Activated T-cell treated with anti-CD3 and anti-CD28 coated beads for 48 hours (primary cell): ENCODE data around the gene GYPC.
"Not testable (repeated sequence)": the region's sequence is repeated elsewhere in the genome, so short reads cannot be mapped to it uniquely, and the experiment has no call there.

Experiments used
- DNase-seq: peaks from one replicate; pipeline ENCODE4 v3.0.0-alpha.2; 2020; ENCODE audit warnings: low read depth

The GYPC gene

DNA sequence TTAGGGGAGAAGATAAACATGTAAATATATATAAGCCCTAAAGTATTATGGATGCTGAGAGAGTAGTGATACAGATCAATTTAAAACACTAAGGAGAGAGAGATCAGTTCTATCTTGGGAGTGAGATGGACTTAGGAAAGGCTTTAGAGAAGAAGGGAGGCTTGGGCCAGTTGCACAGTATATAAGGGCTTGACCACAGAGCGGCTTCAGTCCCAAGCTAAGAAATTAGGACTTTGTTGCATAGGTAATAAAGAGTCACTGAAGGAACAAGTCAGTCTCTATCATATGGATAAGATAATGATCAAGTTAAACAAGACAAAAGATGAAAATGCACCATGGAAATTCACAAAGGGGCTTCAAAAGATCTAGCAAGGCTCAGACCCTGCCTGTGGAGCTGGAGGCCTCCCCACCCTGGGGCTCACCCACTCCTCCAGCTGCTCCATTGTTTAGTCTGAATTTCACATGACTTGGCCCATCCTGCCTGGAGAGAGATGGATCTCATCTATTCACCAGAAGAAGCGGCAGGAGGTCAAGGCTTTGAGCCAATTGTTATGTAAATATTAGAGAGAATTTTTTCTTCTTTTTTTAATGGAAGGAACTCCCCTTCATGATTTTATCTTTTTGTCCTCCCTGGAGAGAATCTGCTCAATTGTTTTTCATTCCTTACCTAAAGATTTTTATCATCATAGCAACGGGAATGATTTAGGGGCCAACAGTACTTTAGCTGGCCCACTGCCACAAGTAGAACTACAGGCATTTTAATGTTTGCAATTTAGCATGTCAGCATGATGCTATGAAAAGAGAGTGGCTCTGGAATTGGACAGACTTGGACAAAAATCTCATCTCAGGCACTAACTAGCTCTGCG lies 44.0 kb downstream of the GYPC start:
- no peak for DNase-seq

- no peak for DNase-seq
These were observed 44.7 kb downstream of the GYPC start for GRCh38 chr2:126700677-126701076.

DNA sequence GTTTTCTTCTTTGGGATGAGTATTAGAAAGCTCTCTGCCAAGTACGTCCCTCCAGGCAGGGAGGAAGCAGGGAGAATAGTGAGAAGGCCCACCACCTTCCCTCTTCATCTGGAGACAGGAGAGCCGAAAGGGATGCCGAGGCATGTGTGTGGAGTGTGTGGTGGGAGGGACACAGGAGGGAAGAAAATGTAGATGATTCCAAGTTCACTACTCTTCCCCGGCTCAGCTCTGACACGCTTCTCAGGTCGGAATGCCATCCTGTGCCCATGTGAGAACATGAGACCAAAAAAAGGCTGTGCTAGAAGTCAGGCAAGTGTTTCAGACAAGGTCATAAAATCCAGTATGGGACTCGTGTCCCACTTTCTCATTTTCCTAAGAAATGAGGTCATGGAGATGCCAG lies 47.4 kb downstream of the GYPC start:
- no peak for DNase-seq

DNA sequence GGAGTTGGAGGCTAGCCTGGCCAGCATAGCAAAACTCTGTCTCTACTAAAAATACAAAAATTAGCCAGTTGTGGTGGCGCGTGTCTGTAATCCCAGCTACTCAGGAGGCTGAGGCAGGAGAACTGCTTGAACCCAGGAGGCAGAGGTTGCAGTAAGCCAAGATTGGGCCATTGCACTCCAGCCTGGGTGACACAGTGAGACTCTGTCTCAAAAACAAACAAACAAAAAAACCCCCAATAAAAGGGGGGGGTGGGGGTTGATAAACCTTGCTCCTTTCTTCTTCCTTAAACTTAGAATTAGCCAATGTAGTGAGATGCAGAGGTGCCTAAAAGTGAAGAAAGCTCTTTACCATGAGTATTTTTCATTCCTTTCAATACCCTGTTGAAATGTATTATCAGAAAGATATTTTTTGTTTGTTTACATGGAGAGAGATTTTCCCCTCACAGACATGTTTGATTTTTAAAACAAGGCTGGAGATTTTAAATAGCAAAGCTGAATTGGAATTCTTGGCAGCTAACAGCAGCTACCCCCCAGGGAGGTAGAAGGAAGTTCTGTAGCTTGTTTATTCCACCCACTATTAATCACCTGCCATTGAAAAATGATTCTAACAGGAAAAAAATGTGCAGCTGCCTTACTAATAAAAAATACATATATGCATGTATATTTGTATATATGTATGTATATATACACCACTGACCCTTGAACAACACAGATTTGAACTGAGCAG lies 48.6 kb downstream of the GYPC start:
- no peak for DNase-seq

DNA sequence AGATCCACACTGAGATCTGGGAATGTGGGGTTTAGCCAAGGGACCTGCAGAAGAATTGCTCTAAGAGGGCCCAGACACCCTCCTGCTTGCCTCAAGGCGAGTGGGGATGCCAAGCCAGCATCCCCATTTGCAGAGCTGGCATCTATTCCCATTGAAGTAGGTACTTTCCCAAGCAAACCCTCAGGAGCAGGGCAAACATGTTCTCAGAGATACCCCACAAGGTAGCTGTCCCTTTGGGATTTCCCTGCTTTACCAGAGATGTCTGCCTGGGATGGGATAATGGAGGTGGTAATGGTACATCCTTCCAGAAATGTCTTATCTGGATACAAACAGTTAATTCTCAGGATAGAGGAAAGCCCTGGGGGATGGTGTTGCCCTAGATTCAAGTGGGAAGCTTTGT lies 51.2 kb downstream of the GYPC start:
- no peak for DNase-seq

DNA sequence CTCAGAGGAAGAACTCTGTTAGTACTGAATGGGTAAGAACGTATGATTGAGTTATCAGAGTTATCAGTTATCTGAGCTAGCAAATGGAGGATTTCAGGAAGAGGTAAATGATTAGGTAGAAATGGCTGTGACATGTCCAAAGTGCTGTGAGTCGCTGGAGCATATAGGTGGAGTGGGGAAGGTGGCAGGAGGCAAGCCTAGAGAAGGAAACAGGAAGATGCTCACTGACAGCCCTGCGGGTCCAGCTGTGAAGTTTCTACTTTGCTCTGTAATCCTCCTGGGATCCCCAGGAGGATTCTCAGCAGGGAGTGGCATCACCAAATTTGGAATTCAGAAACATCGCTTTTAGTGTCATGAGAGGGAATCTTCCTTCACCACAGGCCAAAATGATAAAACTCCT lies 52.0 kb downstream of the GYPC start:
- DNase-seq: no peak

- no peak for DNase-seq
These were observed 58.4 kb downstream of the GYPC start for GRCh38 chr2:126714191-126714965.

DNA sequence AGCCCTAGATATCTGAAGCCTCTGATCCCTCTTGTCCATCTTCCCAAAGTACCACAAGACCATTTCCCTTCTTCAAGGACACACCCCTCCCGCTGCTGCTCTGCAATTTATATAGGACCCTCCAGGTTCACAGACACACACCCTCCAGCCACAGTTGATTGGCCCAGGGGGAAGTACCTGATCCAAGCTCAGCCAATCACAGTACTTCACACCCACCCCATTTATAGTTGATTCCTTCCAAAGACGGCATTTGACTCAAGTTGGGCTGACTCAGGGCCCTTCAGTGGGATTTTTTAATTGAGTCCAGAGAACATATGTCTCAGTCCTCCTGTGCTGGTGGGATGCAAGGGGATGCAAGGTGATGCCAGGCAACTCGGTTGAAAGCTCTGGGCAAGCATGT lies 59.2 kb downstream of the GYPC start:
- DNase-seq: no peak

DNA sequence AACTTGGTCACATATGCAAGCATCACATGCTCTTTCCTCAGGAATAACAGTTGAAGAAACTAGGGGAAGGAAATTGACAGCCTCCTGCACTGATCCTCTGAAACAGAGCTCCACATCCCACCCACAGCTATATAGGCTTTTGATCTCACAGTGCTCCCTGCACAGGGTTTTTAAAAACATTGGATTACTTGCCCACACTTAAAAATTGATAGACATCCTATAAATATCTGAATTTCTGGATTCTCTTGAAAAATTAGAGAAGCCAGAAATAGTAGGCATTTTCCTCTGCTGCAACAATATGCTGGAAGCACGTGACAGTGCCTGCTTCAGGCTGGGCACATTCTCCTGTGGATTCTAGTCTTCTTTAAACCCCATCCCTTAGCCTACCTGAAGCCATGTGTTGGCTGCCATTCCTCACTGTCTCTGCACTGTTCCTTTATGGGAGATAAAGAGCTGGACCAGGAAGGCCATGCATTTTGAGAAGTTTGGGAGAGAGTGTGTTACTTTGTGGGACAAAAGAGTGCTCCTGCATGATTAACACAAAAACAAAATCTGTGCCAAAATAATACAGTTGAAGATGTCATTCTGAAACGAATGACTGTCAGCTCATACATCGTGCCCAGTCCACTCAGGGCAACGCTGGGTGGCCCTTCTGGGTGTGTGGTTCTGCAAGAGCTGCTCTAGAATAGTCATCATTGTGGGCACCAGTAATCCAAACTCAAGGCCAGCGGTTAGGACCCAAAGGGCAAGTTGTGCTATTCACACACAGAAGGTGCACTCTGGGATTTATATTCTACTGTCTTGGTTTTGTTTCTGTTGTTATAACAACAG lies 59.8 kb downstream of the GYPC start:
- no peak for DNase-seq

GRCh38 chr2:126717277-126717676 lies 61.3 kb downstream of the GYPC start:
- not testable (repeated sequence) for DNase-seq

DNA sequence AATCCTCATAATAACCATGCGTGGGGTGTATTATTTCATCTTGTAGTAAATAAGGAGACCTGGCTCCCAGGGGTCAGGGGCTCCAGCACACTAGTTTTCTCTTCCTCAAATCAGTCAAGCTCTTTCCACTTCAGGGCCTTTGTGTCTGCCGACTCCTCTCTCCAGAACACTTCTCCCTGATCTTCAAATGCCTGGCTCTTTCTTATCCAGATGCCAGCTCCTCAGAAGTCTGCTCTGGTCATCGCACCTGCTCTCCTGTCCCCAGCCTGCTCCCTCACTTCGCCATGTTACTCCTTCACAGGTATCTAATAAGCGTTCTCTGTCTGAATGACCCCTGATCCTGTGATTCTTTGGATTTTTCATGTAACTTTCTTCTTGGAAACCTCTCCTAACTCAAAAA lies 62.0 kb downstream of the GYPC start:
- no peak for DNase-seq

DNA sequence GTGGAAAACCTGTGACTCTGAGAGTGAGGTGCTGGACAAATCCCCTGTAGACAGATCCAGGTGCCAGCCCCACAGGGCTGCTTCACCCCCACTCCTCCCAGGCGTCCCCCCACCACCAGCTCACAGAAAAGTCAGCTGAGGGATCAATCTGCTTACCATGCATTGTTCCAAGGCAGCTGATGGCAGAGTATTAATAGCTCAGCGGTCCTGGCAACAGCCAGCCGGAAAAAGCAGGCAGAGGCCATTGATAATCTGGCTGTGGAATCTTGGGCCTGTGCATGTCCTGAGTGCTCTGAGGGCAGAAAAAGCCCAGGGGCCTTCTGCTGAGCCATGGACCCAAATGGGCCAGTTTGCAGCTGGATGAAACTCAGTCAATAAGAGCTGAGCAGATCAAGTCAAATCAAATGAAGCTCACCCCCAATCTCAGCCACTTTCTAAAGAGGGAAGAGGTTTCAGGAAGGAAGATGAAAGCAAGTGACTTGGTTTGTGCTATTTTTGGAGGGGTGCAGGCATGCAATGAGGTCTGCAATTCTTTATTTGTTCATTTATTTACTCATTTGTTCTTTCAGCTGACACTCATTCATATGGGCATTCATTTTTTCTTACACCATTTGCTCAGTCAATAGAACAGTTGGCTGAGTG lies 63.4 kb downstream of the GYPC start:
- DNase-seq: no peak

- DNase-seq: no peak
These were observed 63.9 kb downstream of the GYPC start for GRCh38 chr2:126719833-126720351.

- DNase-seq: no peak
These were observed 64.7 kb downstream of the GYPC start for GRCh38 chr2:126720638-126721037.

DNA sequence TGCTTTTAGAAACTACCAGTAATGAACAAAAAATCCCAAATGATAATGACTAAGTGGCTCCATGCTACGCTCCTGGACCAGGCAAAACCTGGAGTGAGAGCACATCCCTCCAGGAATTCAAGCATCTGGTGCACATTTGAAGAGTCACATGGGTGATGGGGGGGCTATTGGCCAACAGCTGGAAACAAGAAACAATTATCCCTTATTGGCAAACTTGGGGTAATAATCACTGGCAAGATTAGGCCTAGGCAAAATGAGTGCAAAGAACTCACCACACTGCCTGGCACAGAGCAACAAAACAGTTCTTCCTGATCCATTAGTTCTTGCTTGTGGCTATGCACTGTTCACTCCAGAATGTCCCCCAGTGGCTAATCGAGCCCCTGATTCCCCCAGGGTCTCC lies 66.1 kb downstream of the GYPC start:
- DNase-seq: no peak

DNA sequence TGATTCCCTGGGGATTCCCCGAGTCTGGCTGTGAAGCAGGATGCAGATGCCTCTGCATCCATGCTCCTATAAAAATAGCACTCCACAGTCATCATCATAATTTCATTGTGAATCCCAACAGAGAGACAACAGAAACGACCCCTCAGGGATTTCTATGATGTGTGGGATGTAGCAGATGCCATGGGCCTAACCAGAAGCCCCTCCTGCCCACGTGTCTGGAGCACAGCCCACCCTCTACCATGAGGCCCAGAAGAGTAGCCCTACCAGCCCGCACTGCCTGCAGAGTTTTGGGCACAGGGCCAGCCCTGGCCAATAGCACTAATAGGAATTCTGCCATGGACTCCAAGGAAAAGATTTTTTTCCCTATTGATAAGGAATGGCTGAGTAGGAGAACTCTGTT lies 66.6 kb downstream of the GYPC start:
- DNase-seq: no peak

GRCh38 chr2:126723281-126723815 lies 67.4 kb downstream of the GYPC start:
- no peak for DNase-seq

DNA sequence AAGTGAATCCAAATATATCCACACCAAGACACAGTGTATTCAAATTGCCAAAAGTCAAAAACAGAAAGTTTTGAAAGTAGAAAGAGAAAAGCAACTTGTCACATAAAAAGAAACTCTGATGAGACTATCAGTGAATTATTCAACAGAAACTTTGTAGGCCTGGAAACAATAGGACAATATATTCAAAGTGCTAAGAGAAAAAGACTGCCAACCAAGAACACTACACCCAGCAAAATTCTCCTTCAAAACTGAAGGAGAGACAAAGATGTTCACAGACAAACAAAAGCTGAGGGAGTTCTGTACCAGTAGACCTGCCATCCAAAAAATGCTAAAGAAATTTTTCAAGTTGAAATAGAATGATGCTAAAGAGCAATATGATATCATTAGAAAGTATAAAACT lies 69.6 kb downstream of the GYPC start:
- DNase-seq: no peak

DNA sequence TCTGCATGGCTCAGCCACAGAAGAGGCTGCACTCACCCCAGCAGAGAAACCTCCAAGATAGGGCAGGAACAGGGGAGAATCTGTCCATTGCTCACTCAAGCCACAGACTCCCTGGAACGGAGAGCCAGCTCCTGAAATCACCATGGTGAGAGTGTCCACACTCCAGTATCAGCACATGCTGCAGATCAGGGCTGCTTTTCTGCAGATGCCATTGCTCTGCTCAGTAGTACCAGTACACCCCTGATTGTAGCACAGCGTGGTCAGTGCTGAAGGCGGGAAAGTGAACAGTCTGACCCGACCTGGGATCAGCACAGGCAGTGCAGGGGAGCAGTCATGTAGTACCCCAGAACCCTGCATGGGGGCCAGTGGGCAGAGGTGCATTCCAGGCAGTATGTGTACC lies 73.9 kb downstream of the GYPC start:
- DNase-seq: no peak

- no peak for DNase-seq
These were observed 74.7 kb downstream of the GYPC start for GRCh38 chr2:126730655-126731054.

GRCh38 chr2:126731353-126731752 lies 75.4 kb downstream of the GYPC start:
- no peak for DNase-seq
